Calu3 (cell line): Measurements from ENCODE around the gene DUSP16. TPM values are rescaled to one million over a fixed set of nuclear protein-coding genes. Genes with fewer than 3 reads are reported as not detected.
"Not testable (repeated sequence)": the region's sequence is repeated elsewhere in the genome, so short reads cannot be mapped to it uniquely, and the experiment has no call there.

ENCODE experiments used
- BruUV-seq: library from RNA; stranded (reverse); fragments of 400-500 nt; replicated peaks from 2 replicates; lab custom pipeline; 2021; lab: Mats Ljungman, UMichigan
- CTCF ChIA-PET: fragments of 300-600 bp; sonication (Branson Sonifier 250); formaldehyde crosslinking; loops from one replicate; lab custom pipeline; 2022; ENCODE audit warnings: antibody characterized with exemption; lab: Charles Lee
- DNase-seq: peaks from one replicate; pipeline ENCODE4 v3.0.0; 2022
- H3K27ac Mint-ChIP-seq: one replicate; pipeline ENCODE4 v1.8.0; 2022; ENCODE audit warnings: mixed read lengths; ENCODE audit not compliant: unreplicated experiment
- H3K27me3 Mint-ChIP-seq: one replicate; pipeline ENCODE4 v1.8.0; 2022; ENCODE audit warnings: mixed read lengths; ENCODE audit not compliant: unreplicated experiment
- H3K36me3 Mint-ChIP-seq: one replicate; pipeline ENCODE4 v1.8.0; 2022; ENCODE audit warnings: mild to moderate bottlenecking, moderate library complexity, mixed read lengths; ENCODE audit not compliant: insufficient read depth, unreplicated experiment
- H3K4me1 Mint-ChIP-seq: one replicate; pipeline ENCODE4 v1.8.0; 2022; ENCODE audit warnings: mild to moderate bottlenecking, low read depth, mixed read lengths; ENCODE audit not compliant: unreplicated experiment
- H3K4me3 Mint-ChIP-seq: one replicate; pipeline ENCODE4 v1.8.0; 2022; ENCODE audit warnings: mild to moderate bottlenecking, low read depth, moderate library complexity, mixed read lengths; ENCODE audit not compliant: unreplicated experiment
- H3K9me3 Mint-ChIP-seq: one replicate; pipeline ENCODE4 v1.8.0; 2022; ENCODE audit warnings: low read depth, mixed read lengths; ENCODE audit not compliant: unreplicated experiment
- CTCF ChIP-seq: fragments of 200-600 bp; IDR thresholded peaks from one replicate; pipeline ENCODE4 v1.8.0; 2022; ENCODE audit warnings: antibody characterized with exemption; ENCODE audit not compliant: unreplicated experiment
- intact Hi-C: fragments of 100-400 bp; cut with micrococcal nuclease; formaldehyde crosslinking; loops from one replicate; pipeline ENCODE4 v1.10.0; 2022; ENCODE audit not compliant: unreplicated experiment
- total RNA-seq: library from RNA; stranded (reverse); gene quantifications from 2 replicates; pipeline ENCODE4 v1.2.3, GENCODE V29; 2022

Gene DUSP16
- total RNA-seq, 1 experiment from 2014 or later, result 25.8 TPM

GRCh38 chr12:12476857-12477531 lies 85.7 kb downstream of the DUSP16 start:
- Mint-ChIP-seq H3K27me3 (no peaks in the 10 kb centered on the region), H3K27ac (no peak overlapping the region), H3K4me3 (no peak overlapping the region), H3K36me3 (peaks cover 9% of the 10 kb centered on the region), H3K4me1 (no peaks in the 10 kb centered on the region), H3K9me3 (no peaks in the 10 kb centered on the region)
- BruUV-seq, result no TSS peak
- no peak for DNase-seq
- CTCF ChIA-PET, result no interaction called here
- TF ChIP-seq CTCF, result no peak
- intact Hi-C loops, result no loop called here

GRCh38 chr12:12474931-12475795 lies 87.5 kb downstream of the DUSP16 start:
- no peak for TF ChIP-seq CTCF
- H3K27me3 Mint-ChIP-seq, result no peaks in the 10 kb centered on the region

GRCh38 chr12:12474471-12474928 lies 88.2 kb downstream of the DUSP16 start:
- Mint-ChIP-seq H3K27ac (no peak overlapping the region), H3K27me3 (no peaks in the 10 kb centered on the region), H3K9me3 (no peaks in the 10 kb centered on the region), H3K4me1 (no peaks in the 10 kb centered on the region), H3K36me3 (peaks cover 9% of the 10 kb centered on the region), H3K4me3 (no peak overlapping the region)
- no TSS peak for BruUV-seq
- intact Hi-C loops, result no loop called here
- DNase-seq, result no peak
- CTCF ChIA-PET, result interaction anchor here (0.6 kb wide), 1 partner anchor 89 kb away, joined by 3 read pairs; no protein-coding TSS in a partner anchor
- no peak for TF ChIP-seq CTCF

More at GRCh38 chr12:12474931-12475795, 87.5 kb downstream of the DUSP16 start:
- Mint-ChIP-seq H3K9me3 (no peaks in the 10 kb centered on the region), H3K36me3 (peaks cover 9% of the 10 kb centered on the region), H3K4me1 (no peaks in the 10 kb centered on the region), H3K27ac (no peak overlapping the region), H3K4me3 (no peak overlapping the region)
- no TSS peak for BruUV-seq
- no peak for DNase-seq
- intact Hi-C loops, result no loop called here
- CTCF ChIA-PET, result no interaction called here

- BruUV-seq, result no TSS peak
- Mint-ChIP-seq H3K9me3 (no peaks in the 10 kb centered on the region), H3K36me3 (peaks cover 9% of the 10 kb centered on the region), H3K27ac (peak overlapping the region; percentile 7), H3K4me1 (no peaks in the 10 kb centered on the region), H3K27me3 (no peaks in the 10 kb centered on the region), H3K4me3 (no peak overlapping the region)
- intact Hi-C loops, result no loop called here
- no peak for TF ChIP-seq CTCF
- no peak for DNase-seq
- CTCF ChIA-PET, result no interaction called here
These were observed 89.4 kb downstream of the DUSP16 start for GRCh38 chr12:12473223-12473622.

GRCh38 chr12:12471982-12472961 lies 90.4 kb downstream of the DUSP16 start:
- H3K9me3 Mint-ChIP-seq, H3K36me3 Mint-ChIP-seq, BruUV-seq, DNase-seq, H3K4me1 Mint-ChIP-seq, CTCF ChIA-PET, H3K27ac Mint-ChIP-seq, H3K27me3 Mint-ChIP-seq, intact Hi-C loops, H3K4me3 Mint-ChIP-seq: not testable (repeated sequence)
